HEK293 (cell line): ENCODE measurements around the gene RAB6A.
"Not testable (repeated sequence)": the region's sequence is repeated elsewhere in the genome, so short reads cannot be mapped to it uniquely, and the experiment has no call there.

Experiments
- CTCF ChIA-PET: fragments of 350-600 bp; formaldehyde crosslinking; extraction: SDS; loops from one replicate; lab custom pipeline; 2021; ENCODE audit warnings: antibody characterized with exemption; lab: Yijun Ruan, JAX
- POLR2A ChIA-PET: fragments of 300-600 bp; formaldehyde crosslinking; extraction: SDS; loops from one replicate; lab custom pipeline; 2020; ENCODE audit warnings: antibody characterized with exemption, inconsistent platforms; lab: Yijun Ruan, JAX
- H3K27ac ChIP-seq: fragments of 200-500 bp; sonication (Bioruptor generic); 2 replicates; pipeline ENCODE4 v1.5.1; 2014; ENCODE audit warnings: low read depth, low read length, control low read depth, inconsistent platforms; ENCODE audit errors: extremely low read depth
- H3K36me3 ChIP-seq, 2 experiments: fragments of 200-500 bp in 1 of 2; sonication (Bioruptor generic) in 1 of 2; 1 replicate in 1 of 2; 2 replicates in 1 of 2; pipeline ENCODE4 v1.5.1; 2014 to 2017; ENCODE audit warnings: inconsistent platforms in 2 of 2, low read length in 2 of 2; ENCODE audit not compliant: control insufficient read depth in 2 of 2, insufficient read depth in 1 of 2
- H3K4me1 ChIP-seq: fragments of 200-500 bp; sonication (Bioruptor generic); 2 replicates; pipeline ENCODE4 v1.5.1; 2014; ENCODE audit warnings: mild to moderate bottlenecking, low read length, inconsistent platforms; ENCODE audit not compliant: control insufficient read depth, insufficient read depth
- H3K4me3 ChIP-seq: 2 replicates; pipeline ENCODE4 v1.5.1; 2011; ENCODE audit warnings: low read depth, mild to moderate bottlenecking, control low read depth, low read length, moderate library complexity
- H3K9me3 ChIP-seq: fragments of 200-500 bp; sonication (Bioruptor generic); 2 replicates; pipeline ENCODE4 v1.5.1; 2014; ENCODE audit warnings: low read depth, low read length, inconsistent platforms; ENCODE audit not compliant: control insufficient read depth, insufficient read depth
- BCL11A ChIP-seq: fragments of 450-650 bp; formaldehyde crosslinking; IDR thresholded peaks from 2 replicates; pipeline ENCODE4 v1.5.1; 2016; ENCODE audit warnings: low read depth, missing biosample characterization, missing genetic modification characterization
- SP7 ChIP-seq: fragments of 450-650 bp; formaldehyde crosslinking; IDR thresholded peaks from 2 replicates; pipeline ENCODE4 v1.5.1; 2016; ENCODE audit warnings: missing biosample characterization, missing genetic modification characterization
- ZFP3 ChIP-seq: fragments of 450-650 bp; formaldehyde crosslinking; IDR thresholded peaks from 2 replicates; pipeline ENCODE4 v1.5.1; 2016; ENCODE audit warnings: low read depth, missing biosample characterization, missing genetic modification characterization
- ZNF146 ChIP-seq: fragments of 450-650 bp; formaldehyde crosslinking; IDR thresholded peaks from 2 replicates; pipeline ENCODE4 v1.5.1; 2016; ENCODE audit warnings: missing biosample characterization, missing genetic modification characterization
- ZNF221 ChIP-seq: fragments of 450-650 bp; formaldehyde crosslinking; IDR thresholded peaks from 2 replicates; pipeline ENCODE4 v1.5.1; 2017; ENCODE audit warnings: missing biosample characterization, missing genetic modification characterization, borderline replicate concordance
- ZNF223 ChIP-seq: fragments of 450-650 bp; formaldehyde crosslinking; IDR thresholded peaks from 2 replicates; pipeline ENCODE4 v1.5.1; 2016; ENCODE audit warnings: missing biosample characterization, missing genetic modification characterization
- ZNF302 ChIP-seq: fragments of 450-650 bp; formaldehyde crosslinking; IDR thresholded peaks from 2 replicates; pipeline ENCODE4 v1.5.1; 2016; ENCODE audit warnings: missing biosample characterization, missing genetic modification characterization, low read depth
- ZNF335 ChIP-seq: fragments of 450-650 bp; formaldehyde crosslinking; conservative IDR thresholded peaks from 2 replicates; pipeline ENCODE4 v1.5.1; 2016; ENCODE audit warnings: missing biosample characterization, missing genetic modification characterization
- ZNF514 ChIP-seq: fragments of 450-650 bp; formaldehyde crosslinking; IDR thresholded peaks from 2 replicates; pipeline ENCODE4 v1.5.1; 2016; ENCODE audit warnings: missing biosample characterization, missing genetic modification characterization
- ZNF544 ChIP-seq: fragments of 450-650 bp; formaldehyde crosslinking; IDR thresholded peaks from 2 replicates; pipeline ENCODE4 v1.5.0; 2017; ENCODE audit warnings: missing biosample characterization, missing genetic modification characterization
- ZNF555 ChIP-seq: fragments of 450-650 bp; formaldehyde crosslinking; conservative IDR thresholded peaks from 2 replicates; pipeline ENCODE4 v1.5.1; 2017; ENCODE audit warnings: missing biosample characterization, mild to moderate bottlenecking, missing genetic modification characterization, inconsistent platforms
- ZNF623 ChIP-seq: fragments of 450-650 bp; formaldehyde crosslinking; IDR thresholded peaks from 2 replicates; pipeline ENCODE4 v1.5.1; 2016; ENCODE audit warnings: missing biosample characterization, missing genetic modification characterization
- ZNF629 ChIP-seq: fragments of 450-650 bp; formaldehyde crosslinking; IDR thresholded peaks from 2 replicates; pipeline ENCODE4 v1.5.1; 2017; ENCODE audit warnings: missing biosample characterization, missing genetic modification characterization
- ZNF677 ChIP-seq: fragments of 450-650 bp; IDR thresholded peaks from 2 replicates; pipeline ENCODE4 v1.5.0; 2018; ENCODE audit warnings: missing biosample characterization, mild to moderate bottlenecking, missing genetic modification characterization, moderate library complexity
- ZNF768 ChIP-seq: fragments of 450-650 bp; formaldehyde crosslinking; IDR thresholded peaks from 2 replicates; pipeline ENCODE4 v1.5.1; 2018; ENCODE audit warnings: missing biosample characterization, mild to moderate bottlenecking, missing genetic modification characterization
- ZNF791 ChIP-seq: fragments of 450-650 bp; formaldehyde crosslinking; IDR thresholded peaks from 2 replicates; pipeline ENCODE4 v1.5.1; 2016; ENCODE audit warnings: missing biosample characterization, missing genetic modification characterization
- TF ChIP-seq, protein P1 (sequence below): fragments of 450-650 bp; formaldehyde crosslinking; IDR thresholded peaks from 2 replicates; pipeline ENCODE4 v1.5.0; 2017; ENCODE audit warnings: missing biosample characterization, missing genetic modification characterization, borderline replicate concordance
- TF ChIP-seq, protein P2 (sequence below): fragments of 450-650 bp; formaldehyde crosslinking; IDR thresholded peaks from 2 replicates; pipeline ENCODE4 v1.5.1; 2016; ENCODE audit warnings: missing biosample characterization, missing genetic modification characterization
- TF ChIP-seq, protein P3 (sequence below): fragments of 450-650 bp; formaldehyde crosslinking; IDR thresholded peaks from 2 replicates; pipeline ENCODE4 v1.5.1; 2016; ENCODE audit warnings: missing biosample characterization, missing genetic modification characterization
- TF ChIP-seq, protein P4 (sequence below): fragments of 450-650 bp; formaldehyde crosslinking; IDR thresholded peaks from 2 replicates; pipeline ENCODE4 v1.5.1; 2016; ENCODE audit warnings: missing biosample characterization, missing genetic modification characterization, low read depth
- TF ChIP-seq, protein P5 (sequence below): fragments of 450-650 bp; formaldehyde crosslinking; IDR thresholded peaks from 2 replicates; pipeline ENCODE4 v1.5.1; 2016; ENCODE audit warnings: missing biosample characterization, missing genetic modification characterization

Gene RAB6A

DNA sequence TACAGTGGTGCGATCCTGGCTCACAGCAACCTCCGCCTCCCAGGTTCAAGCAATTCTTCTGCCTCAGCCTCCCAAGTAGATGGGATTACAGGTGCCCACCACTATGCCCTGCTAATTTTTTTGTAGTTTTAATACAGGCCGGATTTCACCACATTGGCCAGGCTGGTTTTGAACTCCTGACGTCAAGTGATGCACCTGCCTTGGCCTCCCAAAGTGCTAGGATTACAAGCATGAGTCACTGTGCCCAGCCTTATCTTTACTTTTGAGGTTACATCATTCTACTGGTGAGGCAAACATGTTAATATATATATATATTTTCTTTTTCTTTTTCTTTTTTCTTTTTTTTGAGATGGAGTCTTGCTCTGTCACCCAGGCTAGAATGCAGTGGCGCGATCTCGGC is 9.9 kb upstream of the RAB6A start:
- CTCF ChIA-PET: not testable (repeated sequence)
- TF ChIP-seq ZNF629 (tag by site-specific recombination): 0 out of 2 replicates have a peak, but pooled peaks have one; percentile 31
- TF ChIP-seq, all 188 proteins: peak for 1; not testable (repeated sequence) for 187

DNA sequence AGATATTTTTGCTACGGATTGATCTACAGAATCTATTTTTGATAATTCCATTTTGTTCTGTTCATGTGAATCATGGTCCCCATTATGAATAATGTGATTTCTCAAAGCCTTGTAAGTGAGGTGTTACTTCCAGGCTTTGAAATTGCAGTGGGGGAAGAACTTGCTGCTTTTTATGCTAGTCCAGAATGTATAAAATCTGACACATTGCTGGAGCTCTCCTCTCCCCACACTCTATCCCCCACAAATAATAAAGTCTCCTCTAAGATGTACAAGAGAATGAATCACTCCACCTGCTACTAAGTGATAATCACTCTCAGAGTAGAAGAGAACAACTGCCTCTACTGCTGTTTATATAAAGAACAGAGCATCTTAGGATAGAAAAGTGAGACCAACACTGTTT is 5.9 kb upstream of the RAB6A start:
- H3K4me1 ChIP-seq: no peaks in the 10 kb centered on the region
- TF ChIP-seq, protein P1, sequence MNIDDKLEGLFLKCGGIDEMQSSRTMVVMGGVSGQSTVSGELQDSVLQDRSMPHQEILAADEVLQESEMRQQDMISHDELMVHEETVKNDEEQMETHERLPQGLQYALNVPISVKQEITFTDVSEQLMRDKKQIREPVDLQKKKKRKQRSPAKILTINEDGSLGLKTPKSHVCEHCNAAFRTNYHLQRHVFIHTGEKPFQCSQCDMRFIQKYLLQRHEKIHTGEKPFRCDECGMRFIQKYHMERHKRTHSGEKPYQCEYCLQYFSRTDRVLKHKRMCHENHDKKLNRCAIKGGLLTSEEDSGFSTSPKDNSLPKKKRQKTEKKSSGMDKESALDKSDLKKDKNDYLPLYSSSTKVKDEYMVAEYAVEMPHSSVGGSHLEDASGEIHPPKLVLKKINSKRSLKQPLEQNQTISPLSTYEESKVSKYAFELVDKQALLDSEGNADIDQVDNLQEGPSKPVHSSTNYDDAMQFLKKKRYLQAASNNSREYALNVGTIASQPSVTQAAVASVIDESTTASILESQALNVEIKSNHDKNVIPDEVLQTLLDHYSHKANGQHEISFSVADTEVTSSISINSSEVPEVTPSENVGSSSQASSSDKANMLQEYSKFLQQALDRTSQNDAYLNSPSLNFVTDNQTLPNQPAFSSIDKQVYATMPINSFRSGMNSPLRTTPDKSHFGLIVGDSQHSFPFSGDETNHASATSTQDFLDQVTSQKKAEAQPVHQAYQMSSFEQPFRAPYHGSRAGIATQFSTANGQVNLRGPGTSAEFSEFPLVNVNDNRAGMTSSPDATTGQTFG (tag by site-specific recombination): no peak
- TF ChIP-seq, protein P2, sequence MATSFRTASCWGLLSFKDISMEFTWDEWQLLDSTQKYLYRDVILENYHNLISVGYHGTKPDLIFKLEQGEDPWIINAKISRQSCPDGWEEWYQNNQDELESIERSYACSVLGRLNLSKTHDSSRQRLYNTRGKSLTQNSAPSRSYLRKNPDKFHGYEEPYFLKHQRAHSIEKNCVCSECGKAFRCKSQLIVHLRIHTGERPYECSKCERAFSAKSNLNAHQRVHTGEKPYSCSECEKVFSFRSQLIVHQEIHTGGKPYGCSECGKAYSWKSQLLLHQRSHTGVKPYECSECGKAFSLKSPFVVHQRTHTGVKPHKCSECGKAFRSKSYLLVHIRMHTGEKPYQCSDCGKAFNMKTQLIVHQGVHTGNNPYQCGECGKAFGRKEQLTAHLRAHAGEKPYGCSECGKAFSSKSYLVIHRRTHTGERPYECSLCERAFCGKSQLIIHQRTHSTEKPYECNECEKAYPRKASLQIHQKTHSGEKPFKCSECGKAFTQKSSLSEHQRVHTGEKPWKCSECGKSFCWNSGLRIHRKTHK (tag by site-specific recombination): no peak
- TF ChIP-seq ZNF302 (tag by site-specific recombination) (no peak), ZNF223 (tag by site-specific recombination) (no peak), ZNF791 (no peak), ZNF514 (tag by site-specific recombination) (no peak), ZNF335 (tag by site-specific recombination) (no peak), ZNF555 (no peak), ZNF768 (tag by site-specific recombination) (no peak), ZNF623 (tag by site-specific recombination) (no peak), BCL11A (tag by site-specific recombination) (no peak), SP7 (tag by site-specific recombination) (no peak), ZNF677 (tag by site-specific recombination) (no peak), ZNF146 (no peak), ZNF544 (tag by site-specific recombination) (no peak), ZNF221 (tag by site-specific recombination) (no peak), ZFP3 (no peak)
- TF ChIP-seq, protein P3, sequence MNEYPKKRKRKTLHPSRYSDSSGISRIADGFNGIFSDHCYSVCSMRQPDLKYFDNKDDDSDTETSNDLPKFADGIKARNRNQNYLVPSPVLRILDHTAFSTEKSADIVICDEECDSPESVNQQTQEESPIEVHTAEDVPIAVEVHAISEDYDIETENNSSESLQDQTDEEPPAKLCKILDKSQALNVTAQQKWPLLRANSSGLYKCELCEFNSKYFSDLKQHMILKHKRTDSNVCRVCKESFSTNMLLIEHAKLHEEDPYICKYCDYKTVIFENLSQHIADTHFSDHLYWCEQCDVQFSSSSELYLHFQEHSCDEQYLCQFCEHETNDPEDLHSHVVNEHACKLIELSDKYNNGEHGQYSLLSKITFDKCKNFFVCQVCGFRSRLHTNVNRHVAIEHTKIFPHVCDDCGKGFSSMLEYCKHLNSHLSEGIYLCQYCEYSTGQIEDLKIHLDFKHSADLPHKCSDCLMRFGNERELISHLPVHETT (tag by site-specific recombination): no peak
- TF ChIP-seq, protein P4, sequence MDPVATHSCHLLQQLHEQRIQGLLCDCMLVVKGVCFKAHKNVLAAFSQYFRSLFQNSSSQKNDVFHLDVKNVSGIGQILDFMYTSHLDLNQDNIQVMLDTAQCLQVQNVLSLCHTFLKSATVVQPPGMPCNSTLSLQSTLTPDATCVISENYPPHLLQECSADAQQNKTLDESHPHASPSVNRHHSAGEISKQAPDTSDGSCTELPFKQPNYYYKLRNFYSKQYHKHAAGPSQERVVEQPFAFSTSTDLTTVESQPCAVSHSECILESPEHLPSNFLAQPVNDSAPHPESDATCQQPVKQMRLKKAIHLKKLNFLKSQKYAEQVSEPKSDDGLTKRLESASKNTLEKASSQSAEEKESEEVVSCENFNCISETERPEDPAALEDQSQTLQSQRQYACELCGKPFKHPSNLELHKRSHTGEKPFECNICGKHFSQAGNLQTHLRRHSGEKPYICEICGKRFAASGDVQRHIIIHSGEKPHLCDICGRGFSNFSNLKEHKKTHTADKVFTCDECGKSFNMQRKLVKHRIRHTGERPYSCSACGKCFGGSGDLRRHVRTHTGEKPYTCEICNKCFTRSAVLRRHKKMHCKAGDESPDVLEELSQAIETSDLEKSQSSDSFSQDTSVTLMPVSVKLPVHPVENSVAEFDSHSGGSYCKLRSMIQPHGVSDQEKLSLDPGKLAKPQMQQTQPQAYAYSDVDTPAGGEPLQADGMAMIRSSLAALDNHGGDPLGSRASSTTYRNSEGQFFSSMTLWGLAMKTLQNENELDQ (tag by site-specific recombination): no peak
- TF ChIP-seq, protein P5, sequence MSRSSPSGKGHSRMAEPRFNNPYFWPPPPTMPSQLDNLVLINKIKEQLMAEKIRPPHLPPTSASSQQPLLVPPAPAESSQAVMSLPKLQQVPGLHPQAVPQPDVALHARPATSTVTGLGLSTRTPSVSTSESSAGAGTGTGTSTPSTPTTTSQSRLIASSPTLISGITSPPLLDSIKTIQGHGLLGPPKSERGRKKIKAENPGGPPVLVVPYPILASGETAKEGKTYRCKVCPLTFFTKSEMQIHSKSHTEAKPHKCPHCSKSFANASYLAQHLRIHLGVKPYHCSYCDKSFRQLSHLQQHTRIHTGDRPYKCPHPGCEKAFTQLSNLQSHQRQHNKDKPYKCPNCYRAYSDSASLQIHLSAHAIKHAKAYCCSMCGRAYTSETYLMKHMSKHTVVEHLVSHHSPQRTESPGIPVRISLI (tag by site-specific recombination): no peak
- H3K27ac ChIP-seq: no peak overlapping the region
- no peaks in the 10 kb centered on the region for H3K36me3 ChIP-seq
- no peaks in the 10 kb centered on the region for H3K9me3 ChIP-seq
- H3K4me3 ChIP-seq: no peak overlapping the region
- ChIA-PET POLR2A (no interaction called here), CTCF (no interaction called here)

More for the DNA sequence above, 9.9 kb upstream of the RAB6A start:
- POLR2A ChIA-PET, H3K27ac ChIP-seq, H3K4me3 ChIP-seq, H3K9me3 ChIP-seq, H3K36me3 ChIP-seq, H3K4me1 ChIP-seq: not testable (repeated sequence)
